K562 (cell line): ENCODE data around the gene FMN2. TPM values are rescaled to one million over a fixed set of nuclear protein-coding genes. Genes with fewer than 3 reads are reported as not detected.
"Not testable (repeated sequence)": the region's sequence is repeated elsewhere in the genome, so short reads cannot be mapped to it uniquely, and the experiment has no call there.

ENCODE experiments used
- ATAC-seq: fragments of 200-7000 bp; cut with Tn5 transposase; 3 replicates; pipeline ENCODE4 v1.9.1; 2020; ENCODE audit warnings: moderate library complexity
- BruUV-seq: library from RNA; stranded (reverse); fragments of 400-500 nt; replicated peaks from 2 replicates; lab custom pipeline; 2021; lab: Mats Ljungman, UMichigan
- CTCF ChIA-PET: fragments of 300-600 bp; formaldehyde crosslinking; extraction: SDS; loops from one replicate; lab custom pipeline; 2021; ENCODE audit warnings: low intra/inter-chr PET ratio; lab: Yijun Ruan, JAX
- POLR2A ChIA-PET: fragments of 300-600, 350-650 bp; sonication (Branson Sonifier 250); formaldehyde crosslinking; extraction: SDS; loops from one replicate; lab custom pipeline; 2021; ENCODE audit warnings: antibody characterized with exemption, inconsistent platforms; lab: Yijun Ruan, JAX
- DNase-seq, 4 experiments: peaks; one replicate each; pipeline versions ENCODE4 v3.0.0 to v3.0.0-alpha.2; 2011 to 2018; ENCODE audit warnings: low spot score in 3 of 4, mixed read lengths in 3 of 4; ENCODE audit errors: extremely low read depth in 1 of 4
- FAIRE-seq: peaks from 2 replicates; lab custom pipeline; 2011; peaks lifted over from hg19 to GRCh38; lab: Jason Lieb, UNC
- H2AFZ ChIP-seq: 2 replicates; pipeline ENCODE4 v1.6.0; 2011; ENCODE audit warnings: low read depth, low read length, control low read depth, inconsistent platforms
- H3K27ac ChIP-seq: fragments of 200-600 bp; 3 replicates; pipeline ENCODE4 v1.8.0; 2011; ENCODE audit warnings: low read depth, mild to moderate bottlenecking, control low read depth, inconsistent platforms, low read length, moderate library complexity, mixed read lengths; ENCODE audit errors: extremely low read depth
- H3K27me3 ChIP-seq, 2 experiments: fragments of 300-600 bp in 1 of 2; 2 replicates in 1 of 2; 3 replicates in 1 of 2; pipeline versions ENCODE4 v1.6.0 to v1.8.0; 2011; ENCODE audit warnings: inconsistent platforms in 2 of 2, low read length in 2 of 2, mild to moderate bottlenecking in 1 of 2, mixed read lengths in 1 of 2, moderate library complexity in 1 of 2; ENCODE audit not compliant: control insufficient read depth in 2 of 2, insufficient read depth in 2 of 2
- H3K36me3 ChIP-seq: fragments of 300-600 bp; 3 replicates; pipeline ENCODE4 v1.8.0; 2011; ENCODE audit warnings: mild to moderate bottlenecking, low read length, inconsistent platforms; ENCODE audit not compliant: control insufficient read depth, insufficient read depth
- H3K4me1 ChIP-seq, 2 experiments: fragments of 200-600 bp in 1 of 2; replicated peaks in 1 of 2; 2 replicates in 1 of 2; 3 replicates in 1 of 2; pipeline versions ENCODE4 v1.5.1 to v1.8.0; 2011; ENCODE audit warnings: inconsistent platforms in 2 of 2, low read length in 2 of 2, mild to moderate bottlenecking in 1 of 2, mixed read lengths in 1 of 2, moderate library complexity in 1 of 2; ENCODE audit not compliant: control insufficient read depth in 2 of 2, insufficient read depth in 2 of 2
- H3K4me2 ChIP-seq: 2 replicates; pipeline ENCODE4 v1.6.1; 2011; ENCODE audit warnings: low read length, control low read depth, inconsistent platforms, mixed read lengths; ENCODE audit not compliant: insufficient read depth
- H3K4me3 ChIP-seq: fragments of 200-600 bp; sonication (generic), shearing (Covaris generic); 2 replicates; pipeline ENCODE4 v1.5.1; 2016; ENCODE audit warnings: control low read depth, inconsistent platforms
- H3K79me2 ChIP-seq: fragments of 200-600 bp; 3 replicates; pipeline ENCODE4 v1.8.0; 2011; ENCODE audit warnings: low read length, inconsistent platforms; ENCODE audit not compliant: control insufficient read depth, insufficient read depth
- H3K9ac ChIP-seq, 2 experiments: 2 replicates each; pipeline versions ENCODE4 v1.6.0 to v1.6.1; 2011; ENCODE audit warnings: low read depth in 2 of 2, low read length in 2 of 2, control low read depth in 1 of 2, inconsistent platforms in 1 of 2, mild to moderate bottlenecking in 1 of 2, mixed read lengths in 1 of 2; ENCODE audit not compliant: insufficient read depth in 1 of 2
- H3K9me1 ChIP-seq: one replicate; pipeline ENCODE4 v1.6.0; 2011; ENCODE audit warnings: inconsistent platforms, mild to moderate bottlenecking, low read length, moderate library complexity; ENCODE audit not compliant: control insufficient read depth, insufficient read depth
- H3K9me3 ChIP-seq: replicated peaks from 2 replicates; pipeline ENCODE4 v1.5.1; 2011; ENCODE audit warnings: low read depth, low read length, inconsistent platforms; ENCODE audit not compliant: control insufficient read depth, insufficient read depth
- H4K20me1 ChIP-seq: replicated peaks from 2 replicates; pipeline ENCODE4 v1.6.1; 2011; ENCODE audit warnings: low read length, inconsistent platforms, mixed read lengths; ENCODE audit not compliant: control insufficient read depth, insufficient read depth
- BMI1 ChIP-seq: fragments of 150-350 bp; IDR thresholded peaks from 2 replicates; pipeline ENCODE4 v1.6.1; 2014; ENCODE audit warnings: low read length
- MITF ChIP-seq: IDR thresholded peaks from 2 replicates; pipeline ENCODE4 v1.6.1; 2014; ENCODE audit warnings: antibody characterized with exemption
- USF1 ChIP-seq: sonication (generic); formaldehyde crosslinking; IDR thresholded peaks from 2 replicates; pipeline ENCODE4 v1.9.0; 2022; ENCODE audit warnings: mild to moderate bottlenecking, missing genetic modification reagents
- WGBS: fragments of 100-300 bp; shearing (Covaris generic); methylation state at CpG from one replicate; pipeline ENCODE4 v1.1.6; 2016; ENCODE audit warnings: low coverage, mixed read lengths; ENCODE audit not compliant: insufficient coverage; ENCODE audit errors: missing lambda C conversion rate; 5-methylcytosine and 5-hydroxymethylcytosine counted together
- in situ Hi-C: fragments of 300-500 bp; cut with MboI; formaldehyde crosslinking; loops from 4 replicates; pipeline ENCODE4 v1.15.0; 2018; ENCODE audit warnings: inconsistent platforms, mixed read lengths
- intact Hi-C: fragments of 100-400 bp; cut with micrococcal nuclease; formaldehyde crosslinking; loops from 2 replicates; pipeline ENCODE4 v1.14.2; 2022
- polyA plus RNA-seq, 8 experiments: library from polyadenylated mRNA; depleted of rRNA in 4 of 8; stranded (reverse) in 5 of 8; unstranded in 3 of 8; fragments of >200 nt; fragmentation: Nextera tagmentation in 2 of 8; fragmentation: Illumina TruSeq in 1 of 8; extraction: Ambion mirVana in 2 of 8; extraction: Trizol in 1 of 8; gene quantifications; 2 replicates each; pipeline versions ENCODE4 v1.2.1 to v1.2.3, GENCODE V29; 2011 to 2014; ENCODE audit warnings: inconsistent platforms in 1 of 8, missing spikeins in 1 of 8
- total RNA-seq, 7 experiments: library from RNA; depleted of rRNA in 6 of 7; stranded (reverse); fragments of >200 nt in 6 of 7; fragmentation: Illumina TruSeq in 2 of 7; extraction: Trizol in 2 of 7; gene quantifications; 2 replicates each; pipeline versions ENCODE4 v1.2.1 to v1.2.3, GENCODE V29; 2011 to 2021; ENCODE audit warnings: low replicate concordance in 1 of 7

Gene FMN2
- total and polyA plus RNA-seq, 9 of the 15 experiments (the other 6 are each of a cell fraction or from before 2014, with no cell fraction given), result 0.15 to 0.45 (median 0.16) TPM; not detected in 3

- TF ChIP-seq USF1 (CRISPR knock-in tag) (no peak), MITF (no peak), BMI1 (no peak)
- TF ChIP-seq, all 486 proteins: peak for 0
Measured at GRCh38 chr1:240178366-240178765, 86.7 kb downstream of the FMN2 start (continued).

- intact Hi-C loops, result not testable (repeated sequence)
Measured at GRCh38 chr1:240184682-240185081, 93.0 kb downstream of the FMN2 start.

More at GRCh38 chr1:240184682-240185081, 93.0 kb downstream of the FMN2 start:
- in situ Hi-C loops, H3K4me3 ChIP-seq, H3K27ac ChIP-seq, H3K9me3 ChIP-seq, H3K4me1 ChIP-seq, CTCF ChIA-PET, POLR2A ChIA-PET, H3K4me2 ChIP-seq, H2AFZ ChIP-seq, FAIRE-seq, H3K9ac ChIP-seq, H3K79me2 ChIP-seq, ATAC-seq, H3K27me3 ChIP-seq, H4K20me1 ChIP-seq, DNase-seq, H3K9me1 ChIP-seq, H3K36me3 ChIP-seq, BruUV-seq: not testable (repeated sequence)
- WGBS, result 2% methylated on average over 5 of the region's 5 CpGs
